ENCODE results near the gene DOCK2.
"Not testable (repeated sequence)": the region's sequence is repeated elsewhere in the genome, so short reads cannot be mapped to it uniquely, and the experiment has no call there.

DNA sequence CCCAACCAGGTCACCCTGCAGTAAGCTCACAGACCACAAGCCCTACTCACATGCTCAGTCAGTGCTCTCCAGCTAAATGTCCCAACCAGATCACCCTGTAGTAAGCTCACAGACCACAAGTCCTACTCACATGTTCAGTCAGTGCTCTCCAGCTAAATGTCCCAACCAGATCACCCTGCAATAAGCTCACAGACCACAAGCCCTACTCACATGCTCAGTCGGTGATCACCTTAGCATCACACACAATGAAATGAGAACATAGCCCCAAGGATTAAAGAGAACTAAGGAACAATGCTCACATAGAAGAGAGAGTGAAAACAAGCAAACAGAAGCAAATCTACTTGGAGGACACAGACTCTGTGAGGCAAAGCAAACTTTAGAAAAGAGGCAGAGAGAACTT lies 197.5 kb downstream of the DOCK2 start:
- not testable (repeated sequence) for TF ChIP-seq POLR2A (IDR thresholded peaks at IDR 0.05)
- TF ChIP-seq, protein P1, sequence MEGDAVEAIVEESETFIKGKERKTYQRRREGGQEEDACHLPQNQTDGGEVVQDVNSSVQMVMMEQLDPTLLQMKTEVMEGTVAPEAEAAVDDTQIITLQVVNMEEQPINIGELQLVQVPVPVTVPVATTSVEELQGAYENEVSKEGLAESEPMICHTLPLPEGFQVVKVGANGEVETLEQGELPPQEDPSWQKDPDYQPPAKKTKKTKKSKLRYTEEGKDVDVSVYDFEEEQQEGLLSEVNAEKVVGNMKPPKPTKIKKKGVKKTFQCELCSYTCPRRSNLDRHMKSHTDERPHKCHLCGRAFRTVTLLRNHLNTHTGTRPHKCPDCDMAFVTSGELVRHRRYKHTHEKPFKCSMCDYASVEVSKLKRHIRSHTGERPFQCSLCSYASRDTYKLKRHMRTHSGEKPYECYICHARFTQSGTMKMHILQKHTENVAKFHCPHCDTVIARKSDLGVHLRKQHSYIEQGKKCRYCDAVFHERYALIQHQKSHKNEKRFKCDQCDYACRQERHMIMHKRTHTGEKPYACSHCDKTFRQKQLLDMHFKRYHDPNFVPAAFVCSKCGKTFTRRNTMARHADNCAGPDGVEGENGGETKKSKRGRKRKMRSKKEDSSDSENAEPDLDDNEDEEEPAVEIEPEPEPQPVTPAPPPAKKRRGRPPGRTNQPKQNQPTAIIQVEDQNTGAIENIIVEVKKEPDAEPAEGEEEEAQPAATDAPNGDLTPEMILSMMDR (IDR thresholded peaks at IDR 0.05), result not testable (repeated sequence)
